Osteocyte (in vitro differentiated cells): ENCODE results near the gene FGF14. TPM values are rescaled to one million over a fixed set of nuclear protein-coding genes. Genes with fewer than 3 reads are reported as not detected.

Experiments
- DNase-seq: peaks from one replicate; pipeline ENCODE4 v3.0.0; 2021; ENCODE audit warnings: mixed read lengths; ENCODE audit not compliant: unreplicated experiment; ENCODE audit errors: extremely low spot score
- H3K27ac Mint-ChIP-seq: one replicate; pipeline ENCODE4 v1.8.0; 2021; ENCODE audit warnings: mild to moderate bottlenecking, mixed read lengths; ENCODE audit not compliant: unreplicated experiment
- H3K27me3 Mint-ChIP-seq: one replicate; pipeline ENCODE4 v1.8.0; 2021; ENCODE audit warnings: mixed read lengths; ENCODE audit not compliant: unreplicated experiment
- H3K36me3 Mint-ChIP-seq: one replicate; pipeline ENCODE4 v1.8.0; 2021; ENCODE audit warnings: mixed read lengths; ENCODE audit not compliant: unreplicated experiment
- H3K4me1 Mint-ChIP-seq: one replicate; pipeline ENCODE4 v1.8.0; 2021; ENCODE audit warnings: mixed read lengths; ENCODE audit not compliant: unreplicated experiment
- H3K4me3 Mint-ChIP-seq: one replicate; pipeline ENCODE4 v1.8.0; 2021; ENCODE audit warnings: mild to moderate bottlenecking, moderate library complexity, mixed read lengths; ENCODE audit not compliant: unreplicated experiment
- H3K9me3 Mint-ChIP-seq: one replicate; pipeline ENCODE4 v1.8.0; 2021; ENCODE audit warnings: mixed read lengths; ENCODE audit not compliant: unreplicated experiment
- CTCF ChIP-seq: fragments of 200-600 bp; sonication (generic); IDR thresholded peaks from 2 replicates; pipeline ENCODE4 v1.5.0; 2021; ENCODE audit warnings: antibody characterized with exemption, mild to moderate bottlenecking, moderate library complexity
- total RNA-seq: library from RNA; stranded (reverse); gene quantifications from 2 replicates; pipeline ENCODE4 v1.2.1, GENCODE V29; 2021

FGF14 gene
- total RNA-seq, 1 donor from 2014 or later, result 0.24 TPM

GRCh38 chr13:101881593-101881992 lies 520.3 kb downstream of the FGF14 start:
- no peak overlapping the region for H3K4me3 Mint-ChIP-seq
- DNase-seq, result no peak

GRCh38 chr13:101880581-101880980 lies 521.3 kb downstream of the FGF14 start:
- no peak for DNase-seq
- no peak overlapping the region for H3K27ac Mint-ChIP-seq
- H3K9me3 Mint-ChIP-seq, result no peaks in the 10 kb centered on the region
- no peak overlapping the region for H3K4me3 Mint-ChIP-seq
- TF ChIP-seq CTCF, result no peak
- H3K27me3 Mint-ChIP-seq, result peaks cover 74% of the 10 kb centered on the region
- no peaks in the 10 kb centered on the region for H3K36me3 Mint-ChIP-seq
- peaks cover 2% of the 10 kb centered on the region for H3K4me1 Mint-ChIP-seq

More at GRCh38 chr13:101881593-101881992, 520.3 kb downstream of the FGF14 start:
- peaks cover 79% of the 10 kb centered on the region for H3K27me3 Mint-ChIP-seq
- no peaks in the 10 kb centered on the region for H3K36me3 Mint-ChIP-seq
- no peak for TF ChIP-seq CTCF
- no peaks in the 10 kb centered on the region for H3K4me1 Mint-ChIP-seq
- H3K27ac Mint-ChIP-seq, result no peak overlapping the region
- no peaks in the 10 kb centered on the region for H3K9me3 Mint-ChIP-seq

- Mint-ChIP-seq H3K4me3 (no peak overlapping the region), H3K27me3 (peaks cover 68% of the 10 kb centered on the region), H3K36me3 (no peaks in the 10 kb centered on the region), H3K27ac (no peak overlapping the region), H3K4me1 (peaks cover 2% of the 10 kb centered on the region), H3K9me3 (no peaks in the 10 kb centered on the region)
- TF ChIP-seq CTCF, result no peak
- no peak for DNase-seq
These were observed 524.9 kb downstream of the FGF14 start for GRCh38 chr13:101876951-101877350.

DNA sequence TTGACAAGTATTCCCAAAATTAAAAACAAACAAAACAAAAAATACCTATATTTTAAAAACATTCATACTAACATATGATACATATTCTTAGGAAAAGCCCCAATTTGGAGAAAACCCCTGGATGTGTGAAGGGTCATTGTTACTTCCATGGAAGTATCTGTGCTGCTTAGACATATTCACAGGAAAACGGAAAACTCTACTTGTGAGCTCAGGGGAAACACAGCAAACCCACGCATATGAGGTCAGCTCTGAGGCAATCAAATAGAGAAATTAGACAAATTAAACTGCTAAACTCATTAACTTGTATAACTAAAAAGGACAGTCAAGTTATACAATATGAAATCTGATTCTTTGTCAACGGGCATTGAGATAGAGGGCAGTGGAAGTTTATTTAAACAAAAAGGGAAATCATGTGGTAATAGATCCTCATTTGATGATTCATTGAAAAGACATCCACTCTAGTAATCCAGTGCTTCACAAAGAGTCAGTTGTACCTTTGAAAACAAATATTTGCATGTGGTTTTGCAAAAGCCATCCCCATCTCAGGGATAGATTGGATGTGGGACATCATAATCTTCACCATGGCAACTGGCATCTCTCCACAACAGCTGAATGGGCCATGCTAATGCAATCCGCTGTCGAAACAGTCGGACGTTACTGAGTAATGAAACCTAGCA lies 526.0 kb downstream of the FGF14 start:
- Mint-ChIP-seq H3K4me1 (peaks cover 2% of the 10 kb centered on the region), H3K27ac (no peak overlapping the region), H3K27me3 (peaks cover 65% of the 10 kb centered on the region), H3K4me3 (no peak overlapping the region), H3K9me3 (no peaks in the 10 kb centered on the region), H3K36me3 (no peaks in the 10 kb centered on the region)
- no peak for TF ChIP-seq CTCF
- DNase-seq, result no peak

GRCh38 chr13:101875091-101875490 lies 526.8 kb downstream of the FGF14 start:
- no peaks in the 10 kb centered on the region for H3K9me3 Mint-ChIP-seq
- no peak overlapping the region for H3K27ac Mint-ChIP-seq
- no peaks in the 10 kb centered on the region for H3K36me3 Mint-ChIP-seq
- no peak for TF ChIP-seq CTCF
- no peak overlapping the region for H3K4me3 Mint-ChIP-seq
- H3K27me3 Mint-ChIP-seq, result peaks cover 59% of the 10 kb centered on the region
- peaks cover 2% of the 10 kb centered on the region for H3K4me1 Mint-ChIP-seq
- DNase-seq, result no peak
